Activated effector memory CD4-positive, alpha-beta T cell treated with anti-CD3 and anti-CD28 coated beads, Interleukin-2, amount 50 U/mL, for 16 hours (primary cell): ENCODE data around the gene CALML3.

ENCODE experiments used
- DNase-seq: peaks from one replicate; pipeline ENCODE4 v3.0.0-alpha.2; 2020

Gene CALML3

GRCh38 chr10:5508161-5508604 is 16.6 kb upstream of the CALML3 start:
- no peak for DNase-seq

GRCh38 chr10:5508786-5509185 is 16.0 kb upstream of the CALML3 start:
- no peak for DNase-seq

- no peak for DNase-seq
Measured at GRCh38 chr10:5509236-5509635, 15.5 kb upstream of the CALML3 start.

- no peak for DNase-seq
Measured at GRCh38 chr10:5509691-5510090, 15.1 kb upstream of the CALML3 start.

GRCh38 chr10:5510281-5511072 is 14.3 kb upstream of the CALML3 start:
- DNase-seq: no peak

GRCh38 chr10:5511231-5511884 is 13.4 kb upstream of the CALML3 start:
- no peak for DNase-seq

- DNase-seq: no peak
Measured at GRCh38 chr10:5511885-5512280, 12.9 kb upstream of the CALML3 start.

- no peak for DNase-seq
Measured at GRCh38 chr10:5512331-5512730, 12.4 kb upstream of the CALML3 start.

GRCh38 chr10:5512881-5513612 is 11.7 kb upstream of the CALML3 start:
- no peak for DNase-seq

GRCh38 chr10:5514226-5514850 is 10.4 kb upstream of the CALML3 start:
- no peak for DNase-seq

- DNase-seq: no peak
Measured at GRCh38 chr10:5515948-5516761, 8.6 kb upstream of the CALML3 start.

GRCh38 chr10:5517546-5517945 is 7.2 kb upstream of the CALML3 start:
- no peak for DNase-seq

- peak; percentile 3 for DNase-seq
Measured at GRCh38 chr10:5518143-5518542, 6.6 kb upstream of the CALML3 start.

GRCh38 chr10:5519054-5519453 is 5.7 kb upstream of the CALML3 start:
- DNase-seq: no peak

GRCh38 chr10:5522913-5523560 is 1.7 kb upstream of the CALML3 start:
- DNase-seq: peak; percentile 58

GRCh38 chr10:5523796-5524574 is 776 bp upstream of the CALML3 start:
- peak; percentile 38 for DNase-seq

- DNase-seq: peak; percentile 54
Measured at GRCh38 chr10:5525561-5526341, 990 bp downstream of the CALML3 start.

- peak; percentile 19 for DNase-seq
Measured at GRCh38 chr10:5526691-5527331, 2.0 kb downstream of the CALML3 start.

- peak; percentile 54 for DNase-seq
Measured at GRCh38 chr10:5527332-5528200, 2.8 kb downstream of the CALML3 start.
